BLaER1 treated with 17β-estradiol and CSF1 and Interleukin-3, amounts not matched to agents 10 nM and 100 nM (cell line): Measurements from ENCODE around the gene TMEM9.
A peak's percentile ranks its signal among the peaks of the same experiment; 100 is the strongest.

Source experiments
- H3K27ac ChIP-seq, 11 experiments: shearing (Covaris generic); formaldehyde crosslinking; 2 replicates each; pipeline ENCODE4 v1.8.1; 2022
- H3K27me3 ChIP-seq, 11 experiments: shearing (Covaris generic); formaldehyde crosslinking; 2 replicates each; pipeline ENCODE4 v1.8.1; 2022
- H3K36me3 ChIP-seq, 11 experiments: shearing (Covaris generic); formaldehyde crosslinking; 2 replicates each; pipeline ENCODE4 v1.8.1; 2022
- H3K4me1 ChIP-seq, 10 experiments: shearing (Covaris generic); formaldehyde crosslinking; 2 replicates each; pipeline ENCODE4 v1.8.1; 2022
- H3K4me2 ChIP-seq, 11 experiments: shearing (Covaris generic); formaldehyde crosslinking; 2 replicates each; pipeline ENCODE4 v1.8.1; 2022
- H3K4me3 ChIP-seq, 10 experiments: shearing (Covaris generic); formaldehyde crosslinking; 2 replicates each; pipeline ENCODE4 v1.8.1; 2022
- H3K9ac ChIP-seq, 11 experiments: shearing (Covaris generic); formaldehyde crosslinking; 2 replicates each; pipeline ENCODE4 v1.8.1; 2022
- H3K9me3 ChIP-seq, 11 experiments: shearing (Covaris generic); formaldehyde crosslinking; replicated peaks in 1 of 11; 2 replicates each; pipeline ENCODE4 v1.8.1; 2022
- H4K20me1 ChIP-seq, 11 experiments: shearing (Covaris generic); formaldehyde crosslinking; 2 replicates each; pipeline ENCODE4 v1.8.1; 2022
- Cebpa-rat ChIP-seq, 11 experiments: shearing (Covaris generic); IDR thresholded peaks; 2 replicates each; pipeline ENCODE4 v1.8.1; 2022

TMEM9 gene

GRCh38 chr1:201185527-201186128, 31.4 kb upstream of the TMEM9 start:
- peak overlapping the region in 4 of 11 experiments; percentile 0 to 22 (median 14); a peak in 3 of 22 replicates for H3K4me2 ChIP-seq
- TF ChIP-seq Cebpa-rat (IDR thresholded peaks at IDR 0.05), result no peak
- no peaks in the 10 kb centered on the region for H3K9me3 ChIP-seq
- H3K36me3 ChIP-seq, result no peaks in the 10 kb centered on the region
- no peak overlapping the region for H3K9ac ChIP-seq
- no peaks in the 10 kb centered on the region for H4K20me1 ChIP-seq
- peaks cover 12 to 21% (median 14%) of the 10 kb centered on the region in 10 experiments for H3K4me1 ChIP-seq
- H3K4me3 ChIP-seq, result no peak overlapping the region
- no peak overlapping the region for H3K27ac ChIP-seq
- no peaks in the 10 kb centered on the region for H3K27me3 ChIP-seq

GRCh38 chr1:201185123-201185453, 30.8 kb upstream of the TMEM9 start:
- Histone ChIP-seq H3K4me3 (no peak overlapping the region), H3K9me3 (no peaks in the 10 kb centered on the region), H3K27ac (no peak overlapping the region), H3K4me2 (no peak overlapping the region), H4K20me1 (no peaks in the 10 kb centered on the region), H3K27me3 (no peaks in the 10 kb centered on the region), H3K9ac (no peak overlapping the region), H3K4me1 (peaks cover 7 to 24% (median 9%) of the 10 kb centered on the region in 10 experiments; a peak in 17 of 20 replicates), H3K36me3 (no peaks in the 10 kb centered on the region)
- TF ChIP-seq Cebpa-rat (IDR thresholded peaks at IDR 0.05), result no peak

DNA sequence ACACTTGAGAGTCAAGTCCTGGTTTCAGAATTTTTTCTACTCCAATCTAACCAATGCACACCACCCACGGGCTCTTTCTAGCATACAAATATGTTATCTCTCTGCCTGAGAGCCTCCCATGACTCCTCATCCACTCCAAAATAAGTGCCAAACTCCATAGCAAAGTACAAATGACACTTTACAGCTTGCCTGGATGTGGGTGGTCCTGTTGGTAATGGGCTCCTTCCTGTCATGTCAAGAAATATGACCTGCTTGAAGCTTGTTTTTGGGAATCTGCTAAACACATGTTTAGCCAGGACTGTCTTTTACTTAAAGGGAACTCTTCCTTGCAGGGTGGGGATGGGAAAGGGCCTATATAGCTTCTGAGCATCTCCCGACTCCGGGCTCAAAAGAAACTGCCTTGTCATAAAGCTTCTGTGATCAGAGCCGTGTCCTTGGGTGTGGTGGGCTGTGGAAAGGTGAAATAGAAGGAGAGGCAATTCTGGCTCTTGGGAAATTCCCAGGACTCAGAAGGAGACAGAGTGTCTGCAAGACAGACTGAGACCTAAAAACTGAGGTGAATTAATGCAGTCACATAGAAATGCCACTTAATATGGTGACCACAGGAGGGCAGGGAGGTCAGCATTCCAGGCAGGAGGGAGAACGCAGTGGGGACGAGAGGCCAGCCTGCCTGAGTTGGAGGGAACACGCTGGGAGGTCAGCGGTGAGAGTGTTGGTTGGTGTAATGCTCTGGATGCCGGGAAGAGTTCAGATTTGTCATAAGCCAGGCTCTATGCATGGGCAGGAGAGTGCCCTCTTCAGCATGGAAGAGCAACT, 30.2 kb upstream of the TMEM9 start:
- Histone ChIP-seq H3K9me3 (no peaks in the 10 kb centered on the region), H4K20me1 (no peaks in the 10 kb centered on the region), H3K4me1 (peaks cover 5 to 27% (median 8%) of the 10 kb centered on the region in 10 experiments; a peak in 15 of 20 replicates), H3K4me3 (no peak overlapping the region), H3K27ac (no peak overlapping the region), H3K9ac (no peak overlapping the region), H3K27me3 (no peaks in the 10 kb centered on the region), H3K4me2 (no peak overlapping the region), H3K36me3 (no peaks in the 10 kb centered on the region)
- TF ChIP-seq Cebpa-rat (IDR thresholded peaks at IDR 0.05), result no peak

- H3K4me1 ChIP-seq, result peaks cover 5 to 27% (median 8%) of the 10 kb centered on the region in 10 experiments; a peak in 15 of 20 replicates
- no peaks in the 10 kb centered on the region for H3K36me3 ChIP-seq
- H3K9me3 ChIP-seq, result peaks cover 0 to 6% (median 0%) of the 10 kb centered on the region in 11 experiments; a peak in 8 of 22 replicates
- no peak overlapping the region for H3K27ac ChIP-seq
- no peak overlapping the region for H3K4me3 ChIP-seq
- no peak overlapping the region for H3K4me2 ChIP-seq
- TF ChIP-seq Cebpa-rat (IDR thresholded peaks at IDR 0.05), result no peak
- no peak overlapping the region for H3K9ac ChIP-seq
- H3K27me3 ChIP-seq, result no peaks in the 10 kb centered on the region
- no peaks in the 10 kb centered on the region for H4K20me1 ChIP-seq
Observed at GRCh38 chr1:201183753-201184152, 29.5 kb upstream of the TMEM9 start.

- no peak overlapping the region for H3K4me2 ChIP-seq
- H3K9ac ChIP-seq, result no peak overlapping the region
- no peaks in the 10 kb centered on the region for H3K27me3 ChIP-seq
- H3K9me3 ChIP-seq, result peaks cover 0 to 10% (median 0%) of the 10 kb centered on the region in 11 experiments; a peak in 8 of 22 replicates
- H3K27ac ChIP-seq, result no peak overlapping the region
- no peak for TF ChIP-seq Cebpa-rat (IDR thresholded peaks at IDR 0.05)
- no peak overlapping the region for H3K4me3 ChIP-seq
- H4K20me1 ChIP-seq, result no peaks in the 10 kb centered on the region
- H3K4me1 ChIP-seq, result peaks cover 5 to 27% (median 8%) of the 10 kb centered on the region in 10 experiments; a peak in 15 of 20 replicates
- no peaks in the 10 kb centered on the region for H3K36me3 ChIP-seq
Observed at GRCh38 chr1:201183209-201183608, 28.9 kb upstream of the TMEM9 start.

DNA sequence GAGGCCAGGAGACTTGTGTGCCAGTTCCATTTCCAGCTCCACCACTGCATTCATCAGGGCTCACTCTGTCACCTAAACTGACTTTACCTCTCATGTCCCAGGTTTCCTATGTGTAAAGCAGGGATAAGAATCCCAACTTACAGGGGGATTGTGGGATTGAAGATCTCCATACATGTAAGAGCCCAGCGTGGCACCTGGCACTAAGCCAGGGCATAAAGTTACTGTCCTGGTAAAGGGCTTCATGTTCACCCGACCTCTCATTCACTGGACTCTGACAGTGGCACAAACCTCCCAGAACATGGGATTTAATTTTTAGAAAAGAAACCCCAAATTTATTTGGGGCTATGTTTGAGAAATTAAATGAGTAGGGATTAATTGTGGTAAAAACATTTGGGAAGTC, 27.5 kb upstream of the TMEM9 start:
- peaks cover 5 to 27% (median 8%) of the 10 kb centered on the region in 10 experiments; a peak in 15 of 20 replicates for H3K4me1 ChIP-seq
- no peak overlapping the region for H3K9ac ChIP-seq
- H4K20me1 ChIP-seq, result no peaks in the 10 kb centered on the region
- peak overlapping the region in 2 of 11 experiments; percentile 16 to 24; a peak in 2 of 22 replicates for H3K4me2 ChIP-seq
- TF ChIP-seq Cebpa-rat (IDR thresholded peaks at IDR 0.05), result no peak
- peaks cover 0 to 10% (median 0%) of the 10 kb centered on the region in 11 experiments; a peak in 8 of 22 replicates for H3K9me3 ChIP-seq
- H3K36me3 ChIP-seq, result no peaks in the 10 kb centered on the region
- H3K27me3 ChIP-seq, result no peaks in the 10 kb centered on the region
- no peak overlapping the region for H3K27ac ChIP-seq
- no peak overlapping the region for H3K4me3 ChIP-seq

GRCh38 chr1:201181323-201181722, 27.0 kb upstream of the TMEM9 start:
- H3K4me3 ChIP-seq, result no peak overlapping the region
- no peaks in the 10 kb centered on the region for H3K36me3 ChIP-seq
- no peak overlapping the region for H3K9ac ChIP-seq
- H3K4me2 ChIP-seq, result peak overlapping the region in 5 of 11 experiments; percentile 9 to 25 (median 17); a peak in 8 of 22 replicates
- no peak for TF ChIP-seq Cebpa-rat (IDR thresholded peaks at IDR 0.05)
- peaks cover 0 to 10% (median 0%) of the 10 kb centered on the region in 11 experiments; a peak in 8 of 22 replicates for H3K9me3 ChIP-seq
- H3K27ac ChIP-seq, result no peak overlapping the region
- H4K20me1 ChIP-seq, result no peaks in the 10 kb centered on the region
- no peaks in the 10 kb centered on the region for H3K27me3 ChIP-seq
- H3K4me1 ChIP-seq, result peaks cover 2 to 24% (median 8%) of the 10 kb centered on the region in 10 experiments; a peak in 15 of 20 replicates

DNA sequence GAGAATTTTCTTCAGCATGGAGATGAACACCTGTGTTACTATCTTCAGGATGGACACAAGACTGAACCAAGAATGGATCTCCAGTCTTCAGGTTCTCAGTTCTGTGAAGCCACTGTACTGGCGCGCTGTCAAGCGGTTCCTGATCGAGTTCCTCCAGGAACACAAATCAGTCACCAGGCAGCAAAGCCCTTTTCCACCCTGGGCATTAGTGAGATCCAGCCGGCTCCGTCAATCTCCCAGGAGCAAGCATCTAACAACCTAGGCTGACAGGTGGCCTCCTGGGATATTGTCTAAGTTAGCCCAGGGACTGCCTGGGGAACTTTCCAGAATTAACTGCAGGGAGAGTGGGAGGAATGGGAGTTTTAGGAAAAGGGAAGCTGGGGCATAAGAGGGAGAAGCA, 26.6 kb upstream of the TMEM9 start:
- Histone ChIP-seq H3K9me3 (peaks cover 0 to 10% (median 0%) of the 10 kb centered on the region in 11 experiments; a peak in 8 of 22 replicates), H3K4me2 (peak overlapping the region in 5 of 11 experiments; percentile 9 to 25 (median 17); a peak in 8 of 22 replicates), H4K20me1 (no peaks in the 10 kb centered on the region), H3K27me3 (no peaks in the 10 kb centered on the region), H3K27ac (no peak overlapping the region), H3K36me3 (no peaks in the 10 kb centered on the region), H3K4me1 (peaks cover 0 to 20% (median 8%) of the 10 kb centered on the region in 10 experiments; a peak in 9 of 20 replicates), H3K4me3 (no peak overlapping the region), H3K9ac (no peak overlapping the region)
- no peak for TF ChIP-seq Cebpa-rat (IDR thresholded peaks at IDR 0.05)

DNA sequence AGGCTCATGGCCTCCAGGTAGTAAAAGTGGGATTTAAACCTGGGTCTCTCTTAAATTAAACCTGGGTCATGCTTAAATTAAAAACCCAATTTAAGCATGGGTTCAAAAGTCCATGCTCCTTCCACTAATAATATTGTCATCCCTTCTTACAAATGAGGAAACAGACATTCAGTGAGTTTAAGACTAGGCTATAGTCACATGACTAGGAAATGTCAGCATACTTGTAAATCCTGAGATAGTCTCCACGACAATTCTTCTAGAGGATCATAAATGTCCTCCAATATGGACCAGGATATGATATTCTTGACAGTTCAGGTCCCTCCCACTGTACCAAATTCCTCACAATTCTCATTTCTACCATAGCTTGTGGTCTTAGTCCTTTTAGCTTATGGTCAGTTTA, 25.9 kb upstream of the TMEM9 start:
- Histone ChIP-seq H3K36me3 (no peaks in the 10 kb centered on the region), H3K9ac (no peak overlapping the region), H3K27ac (no peak overlapping the region), H4K20me1 (no peaks in the 10 kb centered on the region), H3K9me3 (peaks cover 0 to 10% (median 0%) of the 10 kb centered on the region in 11 experiments; a peak in 8 of 22 replicates), H3K27me3 (no peaks in the 10 kb centered on the region), H3K4me1 (peaks cover 0 to 13% (median 7%) of the 10 kb centered on the region in 10 experiments; a peak in 6 of 20 replicates), H3K4me2 (peak overlapping the region in 1 of 11 experiments; percentile 22; a peak in 1 of 22 replicates), H3K4me3 (no peak overlapping the region)
- TF ChIP-seq Cebpa-rat (IDR thresholded peaks at IDR 0.05), result no peak
